HEK293 (cell line): ENCODE data around the gene MLF2.
A peak's percentile ranks its signal among the peaks of the same experiment; 100 is the strongest.
"Not testable (repeated sequence)": the region's sequence is repeated elsewhere in the genome, so short reads cannot be mapped to it uniquely, and the experiment has no call there.

Source experiments
- CTCF ChIA-PET: fragments of 350-600 bp; formaldehyde crosslinking; extraction: SDS; loops from one replicate; lab custom pipeline; 2021; ENCODE audit warnings: antibody characterized with exemption; lab: Yijun Ruan, JAX
- POLR2A ChIA-PET: fragments of 300-600 bp; formaldehyde crosslinking; extraction: SDS; loops from one replicate; lab custom pipeline; 2020; ENCODE audit warnings: antibody characterized with exemption, inconsistent platforms; lab: Yijun Ruan, JAX
- H3K27ac ChIP-seq: fragments of 200-500 bp; sonication (Bioruptor generic); 2 replicates; pipeline ENCODE4 v1.5.1; 2014; ENCODE audit warnings: low read depth, low read length, control low read depth, inconsistent platforms; ENCODE audit errors: extremely low read depth
- H3K36me3 ChIP-seq, 2 experiments: fragments of 200-500 bp in 1 of 2; sonication (Bioruptor generic) in 1 of 2; 1 replicate in 1 of 2; 2 replicates in 1 of 2; pipeline ENCODE4 v1.5.1; 2014 to 2017; ENCODE audit warnings: inconsistent platforms in 2 of 2, low read length in 2 of 2; ENCODE audit not compliant: control insufficient read depth in 2 of 2, insufficient read depth in 1 of 2
- H3K4me1 ChIP-seq: fragments of 200-500 bp; sonication (Bioruptor generic); 2 replicates; pipeline ENCODE4 v1.5.1; 2014; ENCODE audit warnings: mild to moderate bottlenecking, low read length, inconsistent platforms; ENCODE audit not compliant: control insufficient read depth, insufficient read depth
- H3K4me3 ChIP-seq: 2 replicates; pipeline ENCODE4 v1.5.1; 2011; ENCODE audit warnings: low read depth, mild to moderate bottlenecking, control low read depth, low read length, moderate library complexity
- H3K9me3 ChIP-seq: fragments of 200-500 bp; sonication (Bioruptor generic); 2 replicates; pipeline ENCODE4 v1.5.1; 2014; ENCODE audit warnings: low read depth, low read length, inconsistent platforms; ENCODE audit not compliant: control insufficient read depth, insufficient read depth
- ATF2 ChIP-seq: fragments of 450-650 bp; formaldehyde crosslinking; IDR thresholded peaks from 2 replicates; pipeline ENCODE4 v1.5.1; 2016; ENCODE audit warnings: missing biosample characterization, missing genetic modification characterization, low read depth
- CTCF ChIP-seq: fragments of 450-650 bp; formaldehyde crosslinking; IDR thresholded peaks from 2 replicates; pipeline ENCODE4 v1.5.1; 2016; ENCODE audit warnings: missing biosample characterization, missing genetic modification characterization
- EGR2 ChIP-seq: fragments of 450-650 bp; formaldehyde crosslinking; IDR thresholded peaks from 2 replicates; pipeline ENCODE4 v1.5.1; 2016; ENCODE audit warnings: low read depth, missing biosample characterization, missing genetic modification characterization
- HOXC10 ChIP-seq: sonication (generic); formaldehyde crosslinking; IDR thresholded peaks from 2 replicates; pipeline ENCODE4 v1.8.1; 2023; ENCODE audit warnings: mild to moderate bottlenecking, missing genetic modification reagents
- SP7 ChIP-seq: fragments of 450-650 bp; formaldehyde crosslinking; IDR thresholded peaks from 2 replicates; pipeline ENCODE4 v1.5.1; 2016; ENCODE audit warnings: missing biosample characterization, missing genetic modification characterization
- ZBTB20 ChIP-seq: fragments of 450-650 bp; formaldehyde crosslinking; IDR thresholded peaks from 2 replicates; pipeline ENCODE4 v1.5.1; 2016; ENCODE audit warnings: missing biosample characterization, missing genetic modification characterization
- ZBTB7A ChIP-seq: fragments of 450-650 bp; formaldehyde crosslinking; IDR thresholded peaks from 2 replicates; pipeline ENCODE4 v1.5.1; 2016; ENCODE audit warnings: low read depth, missing biosample characterization, missing genetic modification characterization
- ZEB2 ChIP-seq: fragments of 450-650 bp; formaldehyde crosslinking; IDR thresholded peaks from 2 replicates; pipeline ENCODE4 v1.5.1; 2016; ENCODE audit warnings: missing biosample characterization, missing genetic modification characterization
- ZFHX2 ChIP-seq: fragments of 450-650 bp; formaldehyde crosslinking; conservative IDR thresholded peaks from 2 replicates; pipeline ENCODE4 v1.5.1; 2016; ENCODE audit warnings: missing biosample characterization, missing genetic modification characterization
- ZNF121 ChIP-seq: fragments of 450-650 bp; formaldehyde crosslinking; IDR thresholded peaks from 2 replicates; pipeline ENCODE4 v1.5.1; 2016; ENCODE audit warnings: missing biosample characterization, missing genetic modification characterization
- ZNF24 ChIP-seq: fragments of 450-650 bp; formaldehyde crosslinking; IDR thresholded peaks from 2 replicates; pipeline ENCODE4 v1.5.1; 2016; ENCODE audit warnings: missing biosample characterization, missing genetic modification characterization
- ZNF544 ChIP-seq: fragments of 450-650 bp; formaldehyde crosslinking; IDR thresholded peaks from 2 replicates; pipeline ENCODE4 v1.5.0; 2017; ENCODE audit warnings: missing biosample characterization, missing genetic modification characterization
- ZNF76 ChIP-seq: fragments of 450-650 bp; formaldehyde crosslinking; IDR thresholded peaks from 2 replicates; pipeline ENCODE4; 2016; ENCODE audit warnings: low read depth, missing biosample characterization, missing genetic modification characterization, borderline replicate concordance
- ZNF791 ChIP-seq: fragments of 450-650 bp; formaldehyde crosslinking; IDR thresholded peaks from 2 replicates; pipeline ENCODE4 v1.5.1; 2016; ENCODE audit warnings: missing biosample characterization, missing genetic modification characterization
- TF ChIP-seq, protein P1 (sequence below): fragments of 450-650 bp; formaldehyde crosslinking; IDR thresholded peaks from 2 replicates; pipeline ENCODE4 v1.5.1; 2016; ENCODE audit warnings: missing biosample characterization, missing genetic modification characterization

MLF2 gene

GRCh38 chr12:6743300-6743699 lies 9.6 kb downstream of the MLF2 start:
- not testable (repeated sequence) for H3K9me3 ChIP-seq, H3K4me1 ChIP-seq, H3K4me3 ChIP-seq, H3K27ac ChIP-seq
- TF ChIP-seq ZFHX2 (tag by site-specific recombination) (peak; percentile 38; the same call in 1 of the 2 replicates), EGR2 (tag by site-specific recombination) (0 out of 2 replicates have a peak, but pooled peaks have one; percentile 45)
- peaks cover 18 to 27% of the 10 kb centered on the region in 2 experiments for H3K36me3 ChIP-seq
- ChIA-PET CTCF (interaction anchor here (0.6 to 3.3 kb wide), 4 partner anchors 10 to 456 kb away, joined by 4 to 24 read pairs (median 4); partner anchors contain the start of gene MLF2), POLR2A (interaction anchor here (1.2 kb wide), 1 partner anchor 9 kb away, joined by 3 read pairs; no protein-coding TSS in a partner anchor)

DNA sequence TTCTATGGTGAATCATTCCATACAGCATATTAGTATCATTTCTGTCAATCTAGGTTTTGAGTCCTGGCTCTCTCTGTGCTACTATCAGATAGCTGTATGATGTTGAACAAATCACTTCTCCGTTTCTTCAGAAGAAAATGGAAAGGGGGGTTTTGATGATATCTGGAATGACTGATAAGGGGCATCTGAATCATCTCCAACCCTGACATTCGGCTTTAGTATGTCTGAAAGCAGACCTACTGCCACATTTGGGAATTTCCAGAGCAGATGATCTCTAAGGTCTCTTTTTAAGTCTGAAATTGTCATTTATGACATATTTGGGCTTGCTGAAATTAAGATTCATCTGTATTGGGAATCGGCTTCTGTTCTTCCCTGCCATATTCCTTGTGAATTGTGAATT lies 10.1 kb downstream of the MLF2 start:
- no peak overlapping the region for H3K4me3 ChIP-seq
- CTCF ChIA-PET: interaction anchor here (0.6 to 3.3 kb wide), 5 partner anchors 10 to 455 kb away, joined by 3 to 24 read pairs (median 4); partner anchors contain the start of gene MLF2
- TF ChIP-seq ZNF544 (tag by site-specific recombination) (no peak), ATF2 (tag by site-specific recombination) (no peak), ZNF791 (tag by site-specific recombination) (no peak), SP7 (no peak), ZNF76 (tag by site-specific recombination) (no peak), HOXC10 (CRISPR knock-in tag) (no peak), CTCF (tag by site-specific recombination) (no peak), ZBTB7A (no peak), ZEB2 (tag by site-specific recombination) (no peak), ZBTB20 (tag by site-specific recombination) (no peak), ZNF121 (tag by site-specific recombination) (no peak), ZNF24 (tag by site-specific recombination) (no peak)
- TF ChIP-seq, protein P1, sequence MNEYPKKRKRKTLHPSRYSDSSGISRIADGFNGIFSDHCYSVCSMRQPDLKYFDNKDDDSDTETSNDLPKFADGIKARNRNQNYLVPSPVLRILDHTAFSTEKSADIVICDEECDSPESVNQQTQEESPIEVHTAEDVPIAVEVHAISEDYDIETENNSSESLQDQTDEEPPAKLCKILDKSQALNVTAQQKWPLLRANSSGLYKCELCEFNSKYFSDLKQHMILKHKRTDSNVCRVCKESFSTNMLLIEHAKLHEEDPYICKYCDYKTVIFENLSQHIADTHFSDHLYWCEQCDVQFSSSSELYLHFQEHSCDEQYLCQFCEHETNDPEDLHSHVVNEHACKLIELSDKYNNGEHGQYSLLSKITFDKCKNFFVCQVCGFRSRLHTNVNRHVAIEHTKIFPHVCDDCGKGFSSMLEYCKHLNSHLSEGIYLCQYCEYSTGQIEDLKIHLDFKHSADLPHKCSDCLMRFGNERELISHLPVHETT (tag by site-specific recombination): no peak
- TF ChIP-seq, all 188 proteins: peak for 0
- Histone ChIP-seq H3K9me3 (no peaks in the 10 kb centered on the region), H3K27ac (no peak overlapping the region), H3K36me3 (peaks cover 13 to 23% of the 10 kb centered on the region in 2 experiments), H3K4me1 (no peaks in the 10 kb centered on the region)
- POLR2A ChIA-PET: interaction anchor here (1.2 kb wide), 1 partner anchor 9 kb away, joined by 3 read pairs; no protein-coding TSS in a partner anchor

DNA sequence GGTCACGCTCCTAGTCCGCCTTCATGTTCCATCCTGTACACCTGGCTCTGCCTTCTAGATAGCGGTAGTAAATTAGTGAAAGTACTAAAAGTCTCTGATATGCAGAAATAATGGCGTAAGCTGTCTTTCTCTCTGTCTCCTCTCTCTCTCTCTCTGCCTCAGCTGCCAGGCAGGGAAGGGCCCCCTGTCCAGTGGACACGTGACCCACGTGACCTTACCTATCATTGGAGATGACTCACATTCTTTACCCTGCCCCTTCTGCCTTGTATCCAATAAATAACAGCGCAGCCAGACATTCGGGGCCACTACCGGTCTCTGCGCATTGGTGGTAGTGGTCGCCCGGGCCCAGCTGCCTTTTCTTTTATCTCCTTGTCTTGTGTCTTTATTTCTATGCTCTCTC lies 10.9 kb downstream of the MLF2 start:
- peaks cover 7 to 15% of the 10 kb centered on the region in 2 experiments for H3K36me3 ChIP-seq
- H3K4me1 ChIP-seq, H3K4me3 ChIP-seq, H3K27ac ChIP-seq, H3K9me3 ChIP-seq: not testable (repeated sequence)
- ChIA-PET POLR2A (interaction anchor here (1.2 kb wide), 1 partner anchor 10 kb away, joined by 3 read pairs; no protein-coding TSS in a partner anchor), CTCF (interaction anchor here (0.8 to 3.3 kb wide), 3 partner anchors 11 to 83 kb away, joined by 3 to 24 read pairs (median 4); partner anchors contain the start of gene MLF2)
